Central memory CD4-positive, alpha-beta T cell (primary cell): Measurements from ENCODE around the gene NOL4L.
"Not testable (repeated sequence)": the region's sequence is repeated elsewhere in the genome, so short reads cannot be mapped to it uniquely, and the experiment has no call there.

Source experiments
- DNase-seq: peaks from one replicate; pipeline ENCODE4 v3.0.0; 2022

NOL4L gene

GRCh38 chr20:32466739-32467505 lies 118.2 kb downstream of the NOL4L start:
- no peak for DNase-seq

- not testable (repeated sequence) for DNase-seq
Observed at GRCh38 chr20:32465901-32466675, 119.0 kb downstream of the NOL4L start.

DNA sequence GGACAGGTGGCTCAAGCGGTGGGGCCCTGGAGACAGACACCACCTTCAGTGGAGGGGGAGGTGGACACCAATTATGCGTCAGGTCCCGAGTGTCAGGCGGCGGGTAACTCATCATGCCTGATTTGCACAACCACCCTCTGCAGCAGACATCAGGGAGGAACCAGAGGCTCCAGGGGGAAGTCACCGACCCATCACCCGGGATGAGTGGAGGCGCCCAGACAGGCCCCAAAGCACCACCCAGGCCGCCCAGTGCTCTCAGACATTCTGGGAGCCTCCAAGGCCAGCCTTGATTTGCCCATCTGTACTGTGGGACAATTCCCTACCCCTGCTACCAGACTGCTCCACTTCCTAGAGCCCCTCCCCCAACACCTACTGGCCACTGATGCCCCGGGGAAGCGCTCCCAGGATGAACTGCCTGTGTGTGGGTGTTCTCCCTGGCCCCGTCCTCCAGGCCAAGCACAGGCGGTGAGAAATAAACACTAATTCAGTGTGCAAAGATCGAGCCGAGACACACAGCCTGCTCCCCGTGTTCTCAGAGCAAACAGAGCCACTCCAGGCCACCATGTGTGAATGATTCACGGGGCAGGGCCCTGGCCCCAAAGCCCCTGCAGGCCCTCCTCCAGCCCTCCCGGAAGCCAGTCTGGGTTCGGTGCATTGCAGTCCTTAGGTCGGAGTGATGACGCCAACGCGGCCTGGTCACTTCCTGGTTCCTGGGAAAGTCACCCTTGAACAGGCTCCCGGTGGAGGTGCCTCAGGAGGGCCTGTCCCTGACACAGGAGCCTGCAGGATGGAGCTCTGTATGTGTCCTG lies 119.8 kb downstream of the NOL4L start:
- no peak for DNase-seq

- no peak for DNase-seq
Observed at GRCh38 chr20:32464401-32465091, 120.6 kb downstream of the NOL4L start.

GRCh38 chr20:32463642-32464400 lies 121.3 kb downstream of the NOL4L start:
- no peak for DNase-seq

- no peak for DNase-seq
Observed at GRCh38 chr20:32462900-32463641, 122.1 kb downstream of the NOL4L start.

- DNase-seq: no peak
Observed at GRCh38 chr20:32461836-32462600, 123.1 kb downstream of the NOL4L start.

- DNase-seq: no peak
Observed at GRCh38 chr20:32460683-32461320, 124.3 kb downstream of the NOL4L start.

- no peak for DNase-seq
Observed at GRCh38 chr20:32460231-32460630, 124.9 kb downstream of the NOL4L start.

DNA sequence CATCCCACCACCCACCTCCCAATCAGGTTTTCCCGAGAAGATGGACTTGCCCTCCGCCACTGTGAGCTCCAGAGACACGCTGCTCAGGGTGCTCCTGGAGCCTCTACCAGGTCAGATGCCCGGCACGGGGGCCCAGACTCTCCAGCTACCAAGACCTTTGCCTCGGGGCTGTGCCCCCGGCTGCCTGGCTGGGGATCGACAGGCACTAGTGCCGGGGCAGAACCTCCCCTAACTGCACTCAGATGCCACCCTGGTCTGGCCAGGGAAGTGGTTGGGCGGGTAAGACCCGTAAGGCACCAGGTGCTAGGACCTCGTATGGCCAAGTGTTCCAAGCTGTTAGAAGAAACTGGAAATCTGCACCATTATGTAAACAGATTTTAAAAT lies 126.3 kb downstream of the NOL4L start:
- no peak for DNase-seq

- no peak for DNase-seq
Observed at GRCh38 chr20:32458061-32458836, 126.9 kb downstream of the NOL4L start.

DNA sequence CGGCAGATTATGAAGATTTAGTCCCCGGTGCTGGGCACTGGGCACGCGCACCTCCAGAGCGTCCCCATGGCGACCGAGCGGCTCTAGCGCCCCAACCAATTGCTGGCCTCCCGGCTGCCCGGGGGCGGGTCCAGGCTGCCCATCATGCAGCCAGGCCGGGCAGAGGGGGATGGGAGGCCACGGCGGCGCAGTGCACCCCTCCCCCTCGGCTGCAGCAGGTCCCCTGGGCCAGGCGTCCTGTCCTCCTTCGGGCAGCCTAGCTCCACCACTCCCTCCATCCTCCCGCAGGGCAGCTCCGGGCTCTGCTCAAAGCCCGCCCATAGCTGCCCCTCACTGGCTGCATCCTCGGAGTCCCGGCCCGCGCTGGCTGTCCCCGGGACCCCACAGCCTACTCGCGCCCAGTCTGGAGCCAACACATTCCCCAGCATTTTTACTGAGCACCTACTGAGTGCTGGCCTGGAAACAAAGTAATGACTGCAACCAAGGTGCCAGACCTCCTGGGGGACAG lies 127.6 kb downstream of the NOL4L start:
- no peak for DNase-seq

GRCh38 chr20:32456869-32457478 lies 128.2 kb downstream of the NOL4L start:
- no peak for DNase-seq

GRCh38 chr20:32455901-32456701 lies 129.0 kb downstream of the NOL4L start:
- no peak for DNase-seq

- DNase-seq: no peak
Observed at GRCh38 chr20:32455171-32455900, 129.8 kb downstream of the NOL4L start.
